Endodermal cell (in vitro differentiated cells): ENCODE results near the gene RASSF7. TPM values are rescaled to one million over a fixed set of nuclear protein-coding genes. Genes with fewer than 3 reads are reported as not detected.

Experiments
- DNase-seq: peaks from one replicate; pipeline ENCODE4 v3.0.0-alpha.2; 2017
- H3K27ac ChIP-seq: 2 replicates; pipeline ENCODE4 v1.5.1; 2013; ENCODE audit warnings: mild to moderate bottlenecking, low read depth, low read length, moderate library complexity
- H3K27me3 ChIP-seq: 2 replicates; pipeline ENCODE4 v1.6.1; 2013; ENCODE audit warnings: mild to moderate bottlenecking, low read length, moderate library complexity; ENCODE audit not compliant: insufficient read depth, control insufficient read depth, poor library complexity, severe bottlenecking
- H3K36me3 ChIP-seq: 2 replicates; pipeline ENCODE4 v1.7.0; 2013; ENCODE audit warnings: mild to moderate bottlenecking, low read length, moderate library complexity; ENCODE audit not compliant: control insufficient read depth, insufficient read depth
- H3K4me1 ChIP-seq: one replicate; pipeline ENCODE4 v1.7.0; 2013; ENCODE audit warnings: low read length; ENCODE audit not compliant: control insufficient read depth, insufficient read depth
- H3K4me3 ChIP-seq: 2 replicates; pipeline ENCODE4 v1.5.1; 2013; ENCODE audit warnings: mild to moderate bottlenecking, low read length, moderate library complexity
- H3K9ac ChIP-seq: 2 replicates; pipeline ENCODE4 v1.6.1; 2013; ENCODE audit warnings: mild to moderate bottlenecking, low read length, moderate library complexity; ENCODE audit not compliant: poor library complexity, severe bottlenecking; ENCODE audit errors: extremely low read depth
- H3K9me3 ChIP-seq: 2 replicates; pipeline ENCODE4 v1.6.1; 2013; ENCODE audit warnings: mild to moderate bottlenecking, low read length, moderate library complexity; ENCODE audit not compliant: control insufficient read depth
- H3K27ac Mint-ChIP-seq: 2 replicates; pipeline ENCODE4 v1.8.0; 2020; ENCODE audit warnings: mixed read lengths
- H3K27me3 Mint-ChIP-seq: 2 replicates; pipeline ENCODE4 v1.8.0; 2021; ENCODE audit warnings: mild to moderate bottlenecking, mixed read lengths; ENCODE audit not compliant: insufficient read depth
- H3K36me3 Mint-ChIP-seq: 2 replicates; pipeline ENCODE4 v1.8.0; 2020; ENCODE audit warnings: low read depth, mixed read lengths
- H3K4me1 Mint-ChIP-seq: 2 replicates; pipeline ENCODE4 v1.8.0; 2020; ENCODE audit warnings: mixed read lengths
- H3K4me3 Mint-ChIP-seq: 2 replicates; pipeline ENCODE4 v1.8.0; 2020; ENCODE audit warnings: mild to moderate bottlenecking, moderate library complexity, mixed read lengths
- H3K9me3 Mint-ChIP-seq: 2 replicates; pipeline ENCODE4 v1.8.0; 2020; ENCODE audit warnings: mild to moderate bottlenecking, mixed read lengths
- WGBS, 2 experiments: methylation state at CpG; one replicate each; pipeline versions ENCODE4 v1.1.5 to v1.1.7; 2013; ENCODE audit warnings: missing lambda C conversion rate in 2 of 2, mixed read lengths in 1 of 2; ENCODE audit not compliant: insufficient coverage in 1 of 2, insufficient read length in 1 of 2; 5-methylcytosine and 5-hydroxymethylcytosine counted together
- total RNA-seq, 2 donors: library from RNA; stranded (reverse); fragmentation: NEBNext Ultra II Directional in 1 of 2; extraction: Animal tissue kit (Norgen Biotek cat#: 25700) in 1 of 2; gene quantifications; 2 replicates in 1 of 2; 3 replicates in 1 of 2; pipeline ENCODE4 v1.2.1, GENCODE V29; 2021
- TF ChIP-seq, protein P1 (sequence below): fragments of 200-600 bp; sonication (generic); conservative IDR thresholded peaks from 2 replicates; pipeline ENCODE4 v1.5.0; 2021; ENCODE audit warnings: antibody characterized with exemption, mild to moderate bottlenecking

Gene RASSF7
- total RNA-seq, 2 donors from 2014 or later: 34.2 to 36.3 TPM

DNA sequence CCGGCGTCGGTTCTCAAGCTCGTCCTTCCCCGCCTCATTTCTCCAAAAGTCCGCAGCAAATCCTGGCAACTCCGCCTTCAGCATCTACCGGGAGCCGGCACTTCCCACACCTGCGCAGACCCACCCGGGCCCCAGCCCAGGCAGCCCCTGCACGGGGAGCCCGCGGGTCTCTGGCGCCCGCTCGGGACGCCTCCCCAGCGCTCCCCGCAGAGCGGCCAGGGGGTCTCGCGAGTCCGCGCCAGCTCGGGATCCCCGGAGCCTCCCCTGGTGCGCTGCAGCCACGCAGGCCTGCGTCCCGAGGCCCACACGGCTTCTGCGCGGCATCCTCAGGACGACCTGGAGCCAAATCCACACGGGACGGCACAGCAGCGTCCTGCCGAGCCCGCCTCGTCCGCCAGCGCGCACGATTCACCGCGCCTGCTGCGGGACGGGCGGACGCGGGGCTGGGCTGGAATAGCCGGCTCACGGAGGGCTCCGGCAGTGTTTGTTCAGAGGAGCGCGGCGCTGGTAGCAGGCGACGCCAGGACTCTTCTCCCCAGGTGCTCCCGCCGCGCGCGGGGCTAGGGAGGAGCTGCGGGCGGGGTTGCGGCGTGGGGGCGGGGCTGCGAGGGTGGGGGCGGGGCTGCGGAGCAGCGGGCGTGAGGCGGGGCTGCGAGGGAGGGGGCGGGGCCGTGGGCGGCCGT lies 14.7 kb downstream of the RASSF7 start:
- H3K9ac ChIP-seq: peak overlapping the region; percentile 11
- Mint-ChIP-seq H3K4me1 (peaks cover 36% of the 10 kb centered on the region), H3K9me3 (no peaks in the 10 kb centered on the region), H3K27me3 (peaks cover 24% of the 10 kb centered on the region), H3K4me3 (peak overlapping the region; percentile 79), H3K36me3 (no peaks in the 10 kb centered on the region), H3K27ac (peak overlapping the region; percentile 76)
- no peaks in the 10 kb centered on the region for H3K9me3 ChIP-seq
- TF ChIP-seq, protein P1, sequence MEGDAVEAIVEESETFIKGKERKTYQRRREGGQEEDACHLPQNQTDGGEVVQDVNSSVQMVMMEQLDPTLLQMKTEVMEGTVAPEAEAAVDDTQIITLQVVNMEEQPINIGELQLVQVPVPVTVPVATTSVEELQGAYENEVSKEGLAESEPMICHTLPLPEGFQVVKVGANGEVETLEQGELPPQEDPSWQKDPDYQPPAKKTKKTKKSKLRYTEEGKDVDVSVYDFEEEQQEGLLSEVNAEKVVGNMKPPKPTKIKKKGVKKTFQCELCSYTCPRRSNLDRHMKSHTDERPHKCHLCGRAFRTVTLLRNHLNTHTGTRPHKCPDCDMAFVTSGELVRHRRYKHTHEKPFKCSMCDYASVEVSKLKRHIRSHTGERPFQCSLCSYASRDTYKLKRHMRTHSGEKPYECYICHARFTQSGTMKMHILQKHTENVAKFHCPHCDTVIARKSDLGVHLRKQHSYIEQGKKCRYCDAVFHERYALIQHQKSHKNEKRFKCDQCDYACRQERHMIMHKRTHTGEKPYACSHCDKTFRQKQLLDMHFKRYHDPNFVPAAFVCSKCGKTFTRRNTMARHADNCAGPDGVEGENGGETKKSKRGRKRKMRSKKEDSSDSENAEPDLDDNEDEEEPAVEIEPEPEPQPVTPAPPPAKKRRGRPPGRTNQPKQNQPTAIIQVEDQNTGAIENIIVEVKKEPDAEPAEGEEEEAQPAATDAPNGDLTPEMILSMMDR: no peak
- peaks cover 29% of the 10 kb centered on the region for H3K4me1 ChIP-seq
- H3K27ac ChIP-seq: no peak overlapping the region
- peak overlapping the region; percentile 78 for H3K4me3 ChIP-seq
- H3K27me3 ChIP-seq: peaks cover 13% of the 10 kb centered on the region
- no peaks in the 10 kb centered on the region for H3K36me3 ChIP-seq
- DNase-seq: peak; percentile 96
- WGBS, 2 experiments: 1% methylated on average over 33 to 75 of the region's 81 CpGs

DNA sequence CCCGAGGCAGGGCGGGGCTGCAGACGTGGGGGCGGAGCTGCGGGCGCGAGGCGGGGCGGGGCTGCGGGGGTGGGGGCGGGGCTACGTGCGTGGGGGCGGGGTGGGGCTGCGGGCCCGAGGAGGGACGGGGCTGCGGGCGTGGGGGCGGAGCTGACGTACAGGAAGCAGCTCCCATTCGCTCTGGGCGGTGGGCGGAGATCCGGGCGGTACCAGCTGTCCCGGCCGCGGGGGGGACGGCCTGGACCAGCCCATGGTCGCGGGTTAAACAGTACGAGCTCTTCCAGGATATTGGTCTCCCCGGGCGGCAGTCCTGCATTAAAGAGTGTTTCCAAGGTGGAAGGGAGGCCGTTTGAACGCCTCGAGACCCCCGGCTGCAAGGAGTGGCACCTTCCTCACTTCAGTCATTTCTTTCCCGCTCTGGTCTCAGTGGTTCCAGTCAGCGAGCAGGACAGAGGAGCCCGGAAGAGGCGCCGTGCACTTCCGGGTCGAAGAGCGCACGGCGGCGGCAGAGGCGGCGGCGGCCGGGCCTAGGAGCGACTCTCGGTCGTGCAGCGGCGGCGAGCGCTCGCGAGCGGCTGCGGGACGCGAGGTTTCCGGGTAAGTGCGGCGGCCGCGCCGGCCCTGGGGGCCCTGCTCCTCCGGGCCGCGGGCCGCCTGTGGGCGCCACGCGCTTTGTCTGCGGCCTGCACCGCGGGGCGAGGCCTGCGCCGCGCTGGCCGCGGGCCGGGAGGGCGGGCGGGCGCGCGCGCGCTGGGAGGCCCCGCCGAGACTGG lies 15.4 kb downstream of the RASSF7 start, which contains the start of gene PHRF1:
PHRF1 (plus strand) TSS at position 475 of the 773 bp plus-strand sequence. CDS start 5,043 bp downstream, outside the sequence.
- peaks cover 24% of the 10 kb centered on the region for H3K27me3 Mint-ChIP-seq
- peaks cover 36% of the 10 kb centered on the region for H3K4me1 Mint-ChIP-seq
- Histone ChIP-seq H3K27ac (peak within 1 kb of the TSS; percentile 99), H3K9me3 (no peaks in the 10 kb centered on the region), H3K4me1 (peaks cover 28% of the 10 kb centered on the region), H3K36me3 (peaks cover 2% of the 10 kb centered on the region), H3K27me3 (peaks cover 13% of the 10 kb centered on the region), H3K4me3 (peak within 1 kb of the TSS; percentile 95), H3K9ac (peak within 1 kb of the TSS; percentile 95)
- no peak for DNase-seq
- no peaks in the 10 kb centered on the region for H3K9me3 Mint-ChIP-seq
- peak within 1 kb of the TSS; percentile 100 for H3K27ac Mint-ChIP-seq
- WGBS, 2 experiments: 0 to 1% methylated on average over 31 to 88 of the region's 99 CpGs
- peaks cover 3% of the 10 kb centered on the region for H3K36me3 Mint-ChIP-seq
- H3K4me3 Mint-ChIP-seq: peak within 1 kb of the TSS; percentile 79
- TF ChIP-seq, protein P1: no peak

DNA sequence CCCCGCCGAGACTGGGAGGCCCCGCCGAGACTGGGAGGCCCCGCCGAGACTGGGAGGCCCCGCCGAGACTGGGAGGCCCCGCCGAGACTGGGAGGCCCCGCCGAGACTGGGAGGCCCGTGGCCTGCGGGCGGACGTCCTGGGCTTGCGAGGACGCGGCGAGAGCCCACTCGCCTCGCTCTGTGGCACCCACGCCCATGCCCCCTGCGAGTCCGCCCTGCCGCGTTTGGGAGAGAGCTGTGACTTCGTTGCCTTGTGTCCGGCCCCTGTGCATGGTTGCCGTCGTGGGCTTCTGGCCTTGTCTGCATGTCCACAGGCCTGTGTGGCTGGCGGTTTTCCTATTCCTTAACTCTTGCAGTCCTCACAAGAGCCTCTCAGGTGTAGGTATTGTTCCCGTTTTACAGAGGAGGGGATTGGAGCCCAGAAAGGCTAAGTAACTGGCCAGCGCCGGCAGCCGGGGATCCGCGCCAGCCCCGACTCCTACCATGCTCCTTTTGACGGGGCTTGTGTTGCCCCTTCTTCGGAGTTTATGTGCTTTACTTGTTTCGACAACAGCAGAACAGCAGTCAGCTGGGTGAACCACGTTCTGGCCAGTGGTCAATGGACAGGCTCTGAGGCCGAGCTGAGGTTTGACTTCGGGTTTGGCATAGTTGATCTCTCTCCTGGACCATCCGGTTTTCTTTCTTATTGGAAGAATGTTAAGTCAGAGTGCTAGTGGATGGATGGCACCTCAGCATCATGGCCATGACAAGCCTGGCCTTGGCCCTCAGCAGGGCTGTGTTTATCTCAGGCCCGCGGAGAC lies 16.2 kb downstream of the RASSF7 start:
- Mint-ChIP-seq H3K9me3 (no peaks in the 10 kb centered on the region), H3K27me3 (peaks cover 22% of the 10 kb centered on the region), H3K4me3 (peak overlapping the region; percentile 79), H3K27ac (peak overlapping the region; percentile 89), H3K4me1 (peaks cover 34% of the 10 kb centered on the region), H3K36me3 (peaks cover 11% of the 10 kb centered on the region)
- Histone ChIP-seq H3K27ac (no peak overlapping the region), H3K4me1 (peaks cover 26% of the 10 kb centered on the region), H3K9ac (peak overlapping the region; percentile 85), H3K9me3 (no peaks in the 10 kb centered on the region), H3K4me3 (peak overlapping the region; percentile 95), H3K36me3 (peaks cover 10% of the 10 kb centered on the region), H3K27me3 (peaks cover 13% of the 10 kb centered on the region)
- DNase-seq: no peak
- TF ChIP-seq, protein P1: no peak
- WGBS, 2 experiments: 11 to 12% methylated on average over 30 to 42 of the region's 48 CpGs
